K562 (cell line): Measurements from ENCODE around the gene FCSK. TPM values are rescaled to one million over a fixed set of nuclear protein-coding genes. Genes with fewer than 3 reads are reported as not detected.

ENCODE experiments used
- CC2D1A ChIP-seq: fragments of 450-650 bp; IDR thresholded peaks from 2 replicates; pipeline ENCODE4 v1.6.1; 2017; ENCODE audit warnings: mild to moderate bottlenecking
- CEBPG ChIP-seq, 3 experiments: fragments of 200-800 bp in 1 of 3; sonication (Bioruptor generic) in 1 of 3; sonication (generic) in 1 of 3; formaldehyde crosslinking in 1 of 3; IDR thresholded peaks in 2 of 3; conservative IDR thresholded peaks in 1 of 3; 2 replicates each; pipeline versions ENCODE4 v1.6.1 to v1.8.0; 2016 to 2022; ENCODE audit warnings: missing compliant biosample characterization in 2 of 3, missing genetic modification characterization in 2 of 3, mild to moderate bottlenecking in 1 of 3, missing genetic modification reagents in 1 of 3
- MYC ChIP-seq, 2 experiments: fragments of 250-450 bp in 1 of 2; sonication (Bioruptor Pico) in 1 of 2; IDR thresholded peaks; 2 replicates each; pipeline versions ENCODE4 v1.5.1 to v1.6.1; 2012 to 2021; ENCODE audit warnings: low read depth in 2 of 2, borderline replicate concordance in 1 of 2, improper control_type of control experiment in 1 of 2, low read length in 1 of 2, mild to moderate bottlenecking in 1 of 2, moderate library complexity in 1 of 2
- PRDM10 ChIP-seq: fragments of 450-650 bp; IDR thresholded peaks from 2 replicates; pipeline ENCODE4 v1.6.1; 2018; ENCODE audit not compliant: partially characterized antibody
- RBFOX2 ChIP-seq: fragments of 200-400 bp; formaldehyde crosslinking; IDR thresholded peaks from 2 replicates; pipeline ENCODE4 v1.6.1; 2017; ENCODE audit warnings: low read depth, mild to moderate bottlenecking, low read length, moderate library complexity
- SFPQ ChIP-seq: fragments of 200-400 bp; formaldehyde crosslinking; IDR thresholded peaks from 2 replicates; pipeline ENCODE4 v1.6.1; 2017; ENCODE audit warnings: mild to moderate bottlenecking, low read depth, low read length, moderate library complexity
- ZNF384 ChIP-seq: IDR thresholded peaks from 2 replicates; pipeline ENCODE4 v1.6.1; 2012; ENCODE audit warnings: low read depth, low read length, improper control_type of control experiment
- polyA plus RNA-seq, 8 experiments: library from polyadenylated mRNA; depleted of rRNA in 4 of 8; stranded (reverse) in 5 of 8; unstranded in 3 of 8; fragments of >200 nt; fragmentation: Nextera tagmentation in 2 of 8; fragmentation: Illumina TruSeq in 1 of 8; extraction: Ambion mirVana in 2 of 8; extraction: Trizol in 1 of 8; gene quantifications; 2 replicates each; pipeline versions ENCODE4 v1.2.1 to v1.2.3, GENCODE V29; 2011 to 2014; ENCODE audit warnings: inconsistent platforms in 1 of 8, missing spikeins in 1 of 8
- total RNA-seq, 7 experiments: library from RNA; depleted of rRNA in 6 of 7; stranded (reverse); fragments of >200 nt in 6 of 7; fragmentation: Illumina TruSeq in 2 of 7; extraction: Trizol in 2 of 7; gene quantifications; 2 replicates each; pipeline versions ENCODE4 v1.2.1 to v1.2.3, GENCODE V29; 2011 to 2021; ENCODE audit warnings: low replicate concordance in 1 of 7

Gene FCSK
- total and polyA plus RNA-seq, 9 of the 15 experiments (the other 6 are each of a cell fraction or from before 2014, with no cell fraction given): 0.92 to 18.6 (median 8.3) TPM

GRCh38 chr16:70474320-70475053 is 20.1 kb downstream of the FCSK start (continued):
- TF ChIP-seq PRDM10 (no peak), MYC (IDR thresholded peaks at IDR 0.05; ENCODE audit: low read depth, low read length) (no peak), MYC (CRISPR knock-in tag; IDR thresholded peaks at IDR 0.05; ENCODE audit: borderline replicate concordance, low read depth) (no peak), CC2D1A (no peak), SFPQ (no peak), RBFOX2 (peak; percentile 28; the same call in 1 of the 2 replicates), ZNF384 (no peak), CEBPG (CRISPR knock-in tag; IDR thresholded peaks at IDR 0.05) (no peak), CEBPG (tag; conservative IDR thresholded peaks at IDR 0.05 in 1 of 2, IDR thresholded peaks at IDR 0.05 in 1 of 2) (no peak)
